NAMALWA (cell line): ENCODE measurements around the gene MNT.

ENCODE experiments used
- DNase-seq: peaks from one replicate; pipeline ENCODE4 v3.0.0-alpha.2; 2015; ENCODE audit warnings: low spot score

The MNT gene

GRCh38 chr17:2380950-2381649 lies 19.8 kb downstream of the MNT start:
- DNase-seq: no peak

DNA sequence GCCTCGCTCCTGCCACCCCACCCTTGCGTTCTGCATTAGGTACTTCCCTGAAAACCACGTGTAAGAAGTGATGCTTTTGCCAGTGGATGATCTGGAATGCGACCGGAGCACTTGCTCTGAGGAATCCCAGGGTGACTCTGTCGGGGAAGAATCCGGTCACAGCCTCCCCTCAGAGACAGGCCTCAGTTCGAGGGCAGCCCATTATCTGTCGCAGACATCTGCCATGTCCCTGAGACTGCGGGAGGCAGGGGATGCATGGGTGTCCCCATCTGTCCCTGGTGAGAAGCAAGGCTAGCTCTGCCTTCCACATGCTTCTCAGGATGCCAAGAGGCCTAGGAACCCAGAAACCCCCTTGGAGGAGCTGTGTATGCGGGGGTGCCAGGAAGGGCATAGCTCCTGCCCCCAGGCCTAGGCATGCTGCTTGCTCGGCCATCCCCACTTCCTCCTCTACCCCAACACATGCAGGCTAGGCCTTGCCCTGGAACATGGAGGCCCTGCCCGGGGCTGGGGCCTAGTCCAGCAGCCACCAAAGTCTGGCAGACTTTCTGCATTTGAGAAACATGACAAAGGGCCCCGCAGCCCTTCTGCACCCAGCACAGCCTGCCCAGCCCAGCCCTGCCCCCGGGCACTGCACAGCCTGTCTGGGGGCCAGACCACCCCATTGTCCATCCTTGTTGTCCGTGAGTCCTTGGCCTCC lies 20.5 kb downstream of the MNT start:
- no peak for DNase-seq

- DNase-seq: no peak
Measured at GRCh38 chr17:2379489-2380225, 21.2 kb downstream of the MNT start.

- DNase-seq: no peak
Measured at GRCh38 chr17:2378905-2379304, 22.0 kb downstream of the MNT start.

DNA sequence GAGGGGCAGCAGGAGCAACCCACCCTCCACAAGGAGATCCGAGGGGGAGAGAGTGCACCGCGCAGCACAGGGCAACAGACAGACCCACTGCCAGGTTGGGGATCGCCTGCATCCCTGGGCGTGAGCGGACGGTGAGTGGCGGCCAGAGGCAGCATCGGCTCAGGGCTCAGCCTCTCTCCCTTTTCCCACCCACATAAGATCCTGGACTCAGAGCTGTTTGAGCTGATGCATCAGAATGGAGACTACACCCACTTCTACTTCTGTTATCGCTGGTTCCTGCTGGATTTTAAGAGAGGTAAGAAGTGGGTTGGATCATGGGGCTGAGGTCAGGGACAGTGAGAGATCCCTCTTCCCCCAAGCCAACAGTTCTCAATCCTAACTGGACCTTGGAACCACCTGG lies 23.2 kb downstream of the MNT start:
- DNase-seq: no peak

GRCh38 chr17:2376107-2376506 lies 24.8 kb downstream of the MNT start:
- no peak for DNase-seq

DNA sequence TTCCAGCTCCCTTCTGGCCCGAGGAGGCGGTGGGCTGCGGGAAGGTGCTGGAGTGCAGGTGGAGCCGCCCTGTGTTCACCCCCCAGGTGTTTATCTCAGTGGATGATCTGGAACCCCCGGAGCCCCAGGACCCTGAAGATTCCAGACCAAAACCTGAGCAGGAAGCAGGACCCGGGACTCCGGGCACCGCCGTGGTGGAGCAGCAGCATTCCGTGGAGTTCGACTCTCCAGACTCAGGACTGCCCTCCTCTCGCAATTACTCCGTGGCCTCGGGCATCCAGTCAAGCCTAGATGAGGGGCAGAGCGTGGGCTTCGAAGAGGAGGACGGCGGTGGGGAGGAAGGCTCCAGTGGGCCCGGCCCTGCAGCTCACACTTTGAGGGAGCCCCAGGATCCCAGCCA lies 25.5 kb downstream of the MNT start:
- no peak for DNase-seq

GRCh38 chr17:2374549-2375285 lies 26.1 kb downstream of the MNT start:
- DNase-seq: no peak

- no peak for DNase-seq
Measured at GRCh38 chr17:2373179-2373578, 27.7 kb downstream of the MNT start.

DNA sequence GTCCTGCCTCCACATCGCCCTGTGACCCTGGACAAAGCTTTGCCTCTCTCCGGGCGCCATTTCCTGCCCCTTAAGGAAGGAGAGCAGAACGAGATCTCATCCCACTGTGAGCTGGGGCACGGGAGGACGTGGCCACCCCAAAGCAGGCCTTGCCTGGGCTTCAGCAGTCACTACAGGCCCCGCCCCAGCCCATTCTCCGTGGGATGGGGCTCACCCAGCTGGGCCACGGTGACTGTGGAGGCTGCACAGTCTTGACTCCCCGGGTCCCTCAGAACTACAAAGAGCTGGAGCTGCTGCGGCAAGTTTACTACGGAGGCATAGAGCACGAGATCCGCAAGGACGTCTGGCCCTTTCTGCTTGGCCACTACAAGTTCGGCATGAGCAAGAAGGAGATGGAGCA lies 28.2 kb downstream of the MNT start:
- DNase-seq: no peak

DNA sequence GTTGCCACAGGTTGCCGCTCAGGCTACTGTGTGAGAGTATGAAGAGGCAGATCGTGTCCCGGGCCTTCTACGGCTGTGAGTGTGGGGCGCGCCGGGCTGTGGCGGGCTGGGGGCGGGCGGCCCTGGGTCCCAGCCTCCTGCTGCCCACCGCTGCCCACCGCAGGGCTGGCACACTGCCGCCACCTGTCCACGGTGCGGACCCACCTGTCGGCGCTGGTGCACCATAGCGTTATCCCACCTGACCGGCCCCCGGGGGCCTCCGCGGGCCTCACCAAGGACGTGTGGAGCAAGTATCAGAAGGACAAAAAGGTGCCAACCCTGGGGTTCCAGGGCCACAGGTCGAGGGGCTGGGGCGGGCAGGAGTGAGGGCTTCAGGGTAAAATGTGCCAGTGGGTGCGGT lies 28.7 kb downstream of the MNT start:
- no peak for DNase-seq

DNA sequence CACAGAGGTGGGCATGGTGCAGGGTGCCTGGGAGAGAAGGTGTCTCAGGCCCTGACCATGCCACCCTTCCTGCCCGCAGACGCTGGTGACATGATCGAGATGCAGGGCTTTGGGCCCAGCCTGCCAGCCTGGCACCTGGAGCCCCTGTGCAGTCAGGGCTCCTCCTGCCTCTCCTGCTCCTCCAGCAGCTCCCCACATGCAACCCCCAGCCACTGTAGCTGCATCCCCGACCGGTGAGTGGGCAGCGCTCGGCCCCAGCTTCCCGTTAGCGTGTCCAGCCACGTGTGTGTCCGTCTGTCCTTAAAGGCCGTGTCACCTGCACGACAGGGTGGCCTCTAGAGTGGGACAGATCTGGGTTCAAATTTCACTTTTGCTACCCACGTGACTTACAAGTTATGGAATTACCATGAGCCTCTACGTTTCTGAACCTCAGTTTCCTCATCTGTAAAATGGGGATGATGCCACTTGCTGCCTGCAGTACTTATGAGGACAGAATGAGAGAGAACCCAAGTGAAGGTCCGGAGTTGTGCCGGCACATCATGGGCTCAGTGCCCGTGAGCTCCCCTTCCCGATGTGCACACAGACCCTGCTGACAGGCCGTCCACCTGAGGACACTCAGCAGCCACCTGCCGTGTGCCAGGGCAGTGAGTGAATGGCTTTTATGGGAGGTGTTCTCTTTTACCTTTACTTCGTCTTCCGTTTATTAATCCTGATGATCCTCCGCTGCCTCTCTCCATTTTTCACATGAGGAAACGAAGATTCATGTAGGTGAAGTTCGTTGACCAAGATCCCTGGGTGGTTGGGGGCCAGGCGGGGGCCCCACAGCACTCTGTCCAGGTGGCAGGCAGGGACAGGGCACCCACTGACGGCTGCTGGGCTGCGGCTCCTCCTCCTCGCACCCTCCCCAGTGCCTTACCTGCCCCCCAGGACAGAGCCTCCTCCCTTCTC lies 29.4 kb downstream of the MNT start:
- no peak for DNase-seq

DNA sequence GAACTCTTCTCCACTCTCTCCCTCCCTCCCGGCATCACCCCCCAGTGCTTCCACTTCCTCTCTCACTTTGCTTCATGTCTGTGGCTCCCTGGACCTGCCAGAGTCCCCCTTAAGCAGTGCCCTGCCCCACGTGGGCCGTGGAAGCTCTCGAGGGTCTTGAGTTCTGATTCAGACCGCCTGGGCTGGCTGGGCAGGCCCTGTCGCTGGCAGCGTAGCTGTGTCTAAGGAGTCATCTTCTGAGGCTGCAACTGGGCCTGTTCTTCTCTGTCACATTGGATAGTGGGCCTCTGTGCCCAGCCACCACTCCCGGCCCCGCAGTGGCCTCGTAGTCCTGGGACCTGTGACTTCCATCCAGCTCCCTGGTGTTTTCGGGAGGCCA lies 30.7 kb downstream of the MNT start:
- no peak for DNase-seq

DNA sequence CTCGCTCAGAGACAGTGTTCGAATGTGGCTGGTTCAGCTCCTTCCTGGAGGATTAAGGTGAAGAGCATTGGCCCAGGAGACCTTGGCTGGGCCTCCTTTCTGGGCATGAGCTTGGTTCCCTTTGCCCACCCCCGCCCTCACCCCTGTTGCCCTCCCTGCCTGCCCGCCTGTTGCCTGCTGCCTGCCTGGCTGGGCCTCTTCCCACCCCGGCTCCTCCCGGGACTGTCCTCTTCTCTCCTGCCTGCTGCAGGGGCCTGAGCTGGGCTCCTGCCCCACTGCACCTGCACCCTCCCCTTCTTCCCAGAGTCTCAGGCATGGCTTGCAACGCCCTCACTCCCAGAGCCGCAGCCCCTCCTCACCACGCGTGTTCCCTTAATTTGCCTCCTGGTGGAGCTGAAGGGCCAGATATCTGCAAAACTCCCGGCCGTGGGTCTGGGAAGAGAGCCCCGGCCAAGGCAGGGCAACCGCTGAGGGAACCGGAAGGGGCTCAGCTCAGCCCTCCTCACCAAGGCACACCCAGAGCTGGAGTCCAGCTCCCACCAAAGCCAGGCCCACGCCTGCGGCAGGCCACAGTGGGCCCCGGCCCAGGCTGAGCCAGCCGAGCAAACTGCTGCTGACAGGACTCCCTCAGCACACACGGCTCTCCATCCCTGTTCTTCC lies 31.2 kb downstream of the MNT start:
- DNase-seq: no peak

GRCh38 chr17:2369039-2369438 lies 31.8 kb downstream of the MNT start:
- no peak for DNase-seq

DNA sequence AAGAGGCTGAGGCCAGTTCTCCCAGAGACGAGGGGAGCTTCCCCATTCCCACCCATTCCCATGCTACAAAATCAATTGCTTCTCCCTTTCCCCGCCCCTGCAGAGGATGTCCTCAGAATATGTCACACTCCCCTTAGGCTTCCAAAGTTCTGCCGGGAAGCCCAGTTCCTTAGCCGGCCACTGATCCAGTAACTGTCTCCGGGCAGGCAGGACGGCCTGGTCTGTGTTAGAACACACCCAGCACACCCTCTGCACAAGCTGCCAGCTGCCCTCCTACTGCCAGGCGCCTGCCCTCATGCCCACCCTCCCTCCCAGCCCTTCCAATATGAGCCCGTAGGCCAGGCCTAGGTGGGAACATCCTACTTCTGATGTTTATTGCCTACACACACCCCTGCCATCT lies 32.5 kb downstream of the MNT start:
- no peak for DNase-seq

GRCh38 chr17:2366747-2367494 lies 33.9 kb downstream of the MNT start:
- no peak for DNase-seq

DNA sequence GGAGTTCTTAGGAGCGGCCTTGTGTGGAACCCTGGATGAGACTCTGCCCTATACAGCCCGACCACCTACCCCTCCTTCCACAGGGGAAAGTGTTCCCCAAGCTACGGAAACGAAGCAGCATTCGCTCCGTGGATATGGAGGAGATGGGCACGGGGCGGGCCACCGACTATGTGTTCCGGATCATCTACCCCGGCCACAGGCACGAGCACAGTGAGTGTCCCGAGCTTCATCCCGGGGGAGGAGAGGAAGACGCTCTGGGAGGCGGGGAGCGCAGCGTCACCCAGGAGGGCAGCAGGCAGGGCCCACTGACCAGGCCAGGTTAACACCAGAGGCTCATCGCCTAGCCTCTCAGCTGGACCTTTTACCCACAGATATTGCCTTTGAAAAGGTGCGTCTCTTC lies 35.7 kb downstream of the MNT start:
- DNase-seq: no peak

DNA sequence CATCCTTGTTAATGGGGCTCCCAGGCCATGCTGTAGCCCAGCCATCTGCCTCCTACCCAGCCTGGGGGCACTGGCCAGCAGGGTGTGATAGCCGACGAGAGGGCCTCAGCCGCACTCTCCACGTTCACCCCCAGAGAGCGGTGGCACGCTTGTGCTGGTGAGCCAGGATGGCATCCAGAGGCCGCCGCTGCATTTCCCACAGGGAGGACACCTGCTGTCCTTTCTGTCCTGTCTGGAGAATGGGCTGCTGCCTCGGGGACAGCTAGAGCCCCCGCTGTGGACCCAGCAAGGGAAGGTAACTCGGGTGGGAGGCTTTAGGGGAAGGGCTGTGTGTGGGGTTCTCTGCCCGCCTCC lies 36.1 kb downstream of the MNT start:
- DNase-seq: no peak
